GM19467 (cell line): ENCODE measurements around the gene CLTA.
"Not testable (repeated sequence)": the region's sequence is repeated elsewhere in the genome, so short reads cannot be mapped to it uniquely, and the experiment has no call there.

ENCODE experiments used
- ATAC-seq: cut with Tn5 transposase; IDR thresholded peaks from one replicate; pipeline ENCODE4 v1.9.1; 2021; ENCODE audit warnings: mild to moderate bottlenecking, moderate library complexity; ENCODE audit not compliant: unreplicated experiment

The CLTA gene

DNA sequence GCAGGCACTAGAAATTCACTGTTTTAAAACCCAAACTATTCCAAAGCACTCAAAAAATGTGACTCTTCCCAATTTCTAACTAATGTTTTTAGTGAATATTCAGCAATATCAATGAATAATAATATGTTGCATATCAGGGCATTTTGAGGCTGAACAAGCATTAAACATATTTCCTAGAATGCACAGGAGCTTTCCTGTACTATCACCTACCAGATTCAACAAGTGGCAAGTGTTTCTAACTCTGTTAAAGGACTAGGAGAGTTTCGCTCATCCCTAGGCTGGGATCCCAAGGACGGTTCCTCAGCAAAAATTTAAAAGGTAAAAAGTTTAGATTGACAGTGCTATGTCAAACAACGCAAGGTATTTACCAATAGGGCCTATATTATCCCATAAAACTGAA is 46.5 kb downstream of the CLTA start:
- ATAC-seq, result no peak

- ATAC-seq, result not testable (repeated sequence)
Measured at GRCh38 chr9:36239205-36239604, 48.5 kb downstream of the CLTA start.

DNA sequence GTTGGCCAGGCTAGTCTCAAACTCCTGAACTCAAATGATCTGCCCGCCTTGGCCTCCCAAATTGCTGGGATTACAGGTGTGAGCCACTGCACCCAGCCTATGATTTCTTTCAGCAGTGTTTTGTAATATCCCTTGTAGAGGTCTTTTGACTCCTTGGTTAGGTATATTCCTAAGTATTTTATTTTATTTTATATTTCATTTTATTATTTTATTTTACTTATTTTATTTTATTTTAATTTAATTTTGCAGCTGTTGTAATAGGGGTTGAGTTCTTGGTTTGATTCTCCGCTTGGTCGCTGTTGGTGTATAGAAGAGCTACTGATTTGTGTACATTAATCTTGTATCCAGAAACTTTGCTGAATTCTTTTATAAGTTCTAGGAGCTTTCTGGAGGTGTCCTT is 49.0 kb downstream of the CLTA start:
- ATAC-seq, result not testable (repeated sequence)

- ATAC-seq, result no peak
Measured at GRCh38 chr9:36245906-36246305, 55.2 kb downstream of the CLTA start.

DNA sequence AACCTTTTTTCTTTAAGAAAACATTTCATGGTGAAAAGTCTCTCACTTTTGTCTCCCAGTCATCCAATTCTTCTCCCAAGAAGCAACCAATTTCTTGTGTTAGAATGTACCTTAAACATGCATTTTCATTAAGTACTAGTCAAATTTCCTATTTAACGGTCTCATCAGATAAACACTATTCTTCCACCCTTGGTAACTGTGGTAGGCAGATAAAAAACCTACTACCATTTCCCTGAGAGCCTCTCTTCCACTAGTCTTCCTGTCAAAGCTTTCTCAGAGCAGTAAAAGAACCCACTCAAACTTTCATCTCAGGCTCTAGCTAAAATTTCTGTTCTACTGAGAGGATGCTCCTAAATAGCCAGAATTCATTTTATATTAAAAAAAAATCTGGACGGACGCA is 56.6 kb downstream of the CLTA start:
- no peak for ATAC-seq

DNA sequence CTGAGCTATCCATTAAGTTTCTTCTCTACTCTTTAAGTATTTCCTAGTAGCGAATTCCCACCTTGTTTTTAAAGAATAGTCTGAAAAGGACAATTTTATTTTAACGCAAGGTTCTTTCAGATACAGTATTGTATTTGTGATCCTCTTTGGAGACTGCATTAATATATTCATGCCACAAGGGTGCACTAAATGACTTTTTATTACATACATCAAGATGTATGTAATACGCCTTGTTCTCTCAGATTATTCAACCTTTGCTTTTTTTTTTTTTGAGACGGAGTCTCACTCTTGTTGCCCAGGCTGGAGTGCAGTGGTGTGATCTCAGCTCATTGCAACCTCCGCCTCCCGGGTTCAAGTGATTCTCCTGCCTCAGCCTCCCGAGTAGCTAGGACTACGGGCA is 57.3 kb downstream of the CLTA start:
- ATAC-seq, result not testable (repeated sequence)

DNA sequence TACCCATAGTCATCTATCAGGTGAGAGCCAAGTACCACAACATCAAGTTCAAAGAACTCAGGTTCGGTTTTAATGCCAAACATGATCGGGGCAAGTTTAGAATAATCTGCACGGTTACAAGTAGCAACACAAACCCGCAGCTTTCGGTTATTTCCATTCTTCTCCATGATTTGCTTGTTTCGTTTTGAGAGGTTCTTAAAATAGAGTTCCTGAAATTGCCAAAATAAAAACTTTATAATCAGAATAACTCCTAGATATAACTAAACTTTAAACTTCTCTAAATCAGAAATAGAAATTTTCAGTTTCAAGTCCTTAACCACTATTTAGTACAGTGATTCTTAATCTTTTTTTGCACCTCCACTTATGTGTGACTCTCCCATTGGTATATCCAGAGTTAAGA is 58.5 kb downstream of the CLTA start:
- no peak for ATAC-seq

GRCh38 chr9:36250079-36250478 is 59.4 kb downstream of the CLTA start:
- ATAC-seq, result no peak

- ATAC-seq, result no peak
Measured at GRCh38 chr9:36251428-36251827, 60.7 kb downstream of the CLTA start.

DNA sequence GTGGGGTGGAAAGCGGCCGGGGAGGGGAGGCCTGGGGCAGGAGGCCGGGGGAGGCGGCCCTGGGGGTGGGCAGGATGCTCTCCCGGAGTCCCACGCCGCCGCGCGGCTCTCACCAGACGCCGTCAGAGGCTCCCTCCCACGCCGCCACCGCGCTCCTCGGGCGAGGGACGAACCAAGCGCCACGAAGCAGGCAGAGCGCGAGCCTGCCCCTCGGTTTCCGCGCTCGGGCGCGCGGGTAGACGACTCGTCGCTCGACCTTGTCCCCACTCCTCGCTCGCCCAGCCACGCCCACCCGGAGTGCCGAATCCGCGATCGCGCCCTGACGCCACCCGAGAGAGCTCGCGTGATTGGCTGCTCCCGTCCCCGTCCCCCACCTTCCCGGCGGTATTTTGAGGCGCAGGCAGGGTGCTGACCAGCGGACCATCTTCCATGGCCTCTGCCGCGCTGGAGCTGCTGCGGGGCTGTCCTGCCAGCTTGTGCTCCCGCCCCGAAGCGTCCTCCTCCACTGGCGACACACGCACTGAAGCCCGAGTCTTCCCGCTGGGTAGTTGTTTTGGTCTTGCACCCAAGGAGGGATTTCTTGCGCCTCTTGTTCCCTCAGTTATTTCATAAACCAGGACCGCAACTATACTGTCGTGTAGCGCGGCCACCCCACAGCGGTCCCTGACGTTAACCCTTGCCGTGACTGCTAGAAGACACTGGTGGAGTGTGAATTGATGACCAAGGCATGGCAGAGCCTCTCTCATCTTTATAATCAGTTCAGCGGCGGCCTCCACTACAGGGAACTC is 67.7 kb downstream of the CLTA start, which contains the start of gene GNE:
TSS of gene GNE (minus strand) at position 241 of the 788 bp plus-strand sequence. CDS start 9,093 bp downstream, outside the sequence.
- ATAC-seq, result peak; percentile 81

DNA sequence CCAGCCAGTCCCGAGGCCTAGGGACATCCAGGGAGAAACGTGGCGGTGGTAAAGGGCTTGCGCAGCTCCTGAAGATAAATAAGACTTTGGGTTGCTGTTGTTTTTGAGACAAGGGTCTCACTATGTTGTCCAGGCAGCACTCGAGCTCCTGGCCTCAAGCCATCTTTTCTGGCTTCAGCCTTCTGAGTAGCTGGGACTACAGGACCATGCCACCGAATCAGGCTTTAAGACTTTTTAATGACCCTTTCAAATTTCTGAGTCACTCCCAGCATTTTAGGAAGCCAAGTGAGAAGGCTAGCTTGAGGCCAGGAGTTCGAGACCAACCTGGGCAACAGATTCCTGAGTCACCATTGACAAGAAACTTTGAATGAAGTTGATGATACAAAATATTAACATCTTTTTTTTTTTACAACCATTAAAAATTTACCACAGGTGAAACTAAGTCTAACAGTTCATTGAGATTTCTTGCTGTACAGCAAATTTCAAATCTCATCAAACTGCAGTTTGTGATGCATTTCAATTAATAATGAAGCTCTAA is 68.3 kb downstream of the CLTA start:
- no peak for ATAC-seq
